Ishikawa (cell line): ENCODE data around the gene CSNK2A2.

ENCODE experiments used
- CEBPB ChIP-seq: IDR thresholded peaks from 2 replicates; pipeline ENCODE4 v1.6.1; 2012
- CREB1 ChIP-seq: IDR thresholded peaks from 2 replicates; pipeline ENCODE4 v1.6.1; 2012; ENCODE audit warnings: low read depth
- EGR1 ChIP-seq: IDR thresholded peaks from 2 replicates; pipeline ENCODE4 v1.6.1; 2012
- EP300 ChIP-seq: IDR thresholded peaks from 2 replicates; pipeline ENCODE4 v1.6.1; 2012; ENCODE audit warnings: borderline replicate concordance
- FOXM1 ChIP-seq: IDR thresholded peaks from 2 replicates; pipeline ENCODE4 v1.6.1; 2012; ENCODE audit warnings: low read depth, borderline replicate concordance
- NFIC ChIP-seq: IDR thresholded peaks from 2 replicates; pipeline ENCODE4 v1.6.1; 2012
- RAD21 ChIP-seq: IDR thresholded peaks from 2 replicates; pipeline ENCODE4 v1.6.1; 2012; ENCODE audit warnings: low read depth
- TAF1 ChIP-seq: IDR thresholded peaks from 2 replicates; pipeline ENCODE4 v1.6.1; 2012; ENCODE audit warnings: low read depth, mild to moderate bottlenecking
- TCF12 ChIP-seq: IDR thresholded peaks from 2 replicates; pipeline ENCODE4 v1.6.1; 2012; ENCODE audit warnings: low read depth
- TEAD4 ChIP-seq: IDR thresholded peaks from 2 replicates; pipeline ENCODE4 v1.6.1; 2012
- YY1 ChIP-seq: IDR thresholded peaks from 2 replicates; pipeline ENCODE4 v1.6.1; 2012; ENCODE audit warnings: low read depth
- ZBTB7A ChIP-seq: IDR thresholded peaks from 2 replicates; pipeline ENCODE4 v1.6.1; 2012; ENCODE audit warnings: low read depth
- TF ChIP-seq, protein P1 (sequence below): IDR thresholded peaks from 2 replicates; pipeline ENCODE4 v1.6.1; 2012
- TF ChIP-seq, protein P2 (sequence below): IDR thresholded peaks from 2 replicates; pipeline ENCODE4 v1.6.1; 2012; ENCODE audit warnings: low read depth, mild to moderate bottlenecking
- TF ChIP-seq, protein P3 (sequence below): IDR thresholded peaks from 2 replicates; pipeline ENCODE4 v1.6.1; 2012

The CSNK2A2 gene

DNA sequence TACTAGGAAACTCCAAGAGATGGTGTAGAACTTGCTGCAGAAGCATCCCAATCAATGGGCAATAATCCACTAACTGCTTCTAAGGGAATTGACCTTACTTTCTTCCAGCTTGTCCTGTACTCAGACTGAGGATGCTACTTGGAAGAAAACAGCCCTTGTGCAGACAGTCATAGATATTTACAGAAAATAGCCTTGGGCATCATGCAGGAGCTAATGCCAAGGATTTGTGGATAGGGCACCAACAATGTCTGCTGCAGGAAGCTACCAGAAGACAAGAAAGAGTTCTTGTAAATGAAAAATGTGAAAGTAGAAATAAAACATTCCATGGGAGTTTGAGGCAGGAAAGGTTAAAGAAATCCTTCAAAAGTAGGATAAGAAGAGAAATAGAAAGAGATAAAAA lies 21.5 kb upstream of the CSNK2A2 start:
- TF ChIP-seq CREB1 (no peak), NFIC (no peak), EP300 (no peak), CEBPB (no peak), FOXM1 (no peak), EGR1 (no peak), TCF12 (no peak), ZBTB7A (no peak), YY1 (no peak), TAF1 (no peak), RAD21 (no peak), TEAD4 (no peak)
- TF ChIP-seq, protein P1, sequence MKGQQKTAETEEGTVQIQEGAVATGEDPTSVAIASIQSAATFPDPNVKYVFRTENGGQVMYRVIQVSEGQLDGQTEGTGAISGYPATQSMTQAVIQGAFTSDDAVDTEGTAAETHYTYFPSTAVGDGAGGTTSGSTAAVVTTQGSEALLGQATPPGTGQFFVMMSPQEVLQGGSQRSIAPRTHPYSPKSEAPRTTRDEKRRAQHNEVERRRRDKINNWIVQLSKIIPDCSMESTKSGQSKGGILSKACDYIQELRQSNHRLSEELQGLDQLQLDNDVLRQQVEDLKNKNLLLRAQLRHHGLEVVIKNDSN: no peak
- TF ChIP-seq, protein P2, sequence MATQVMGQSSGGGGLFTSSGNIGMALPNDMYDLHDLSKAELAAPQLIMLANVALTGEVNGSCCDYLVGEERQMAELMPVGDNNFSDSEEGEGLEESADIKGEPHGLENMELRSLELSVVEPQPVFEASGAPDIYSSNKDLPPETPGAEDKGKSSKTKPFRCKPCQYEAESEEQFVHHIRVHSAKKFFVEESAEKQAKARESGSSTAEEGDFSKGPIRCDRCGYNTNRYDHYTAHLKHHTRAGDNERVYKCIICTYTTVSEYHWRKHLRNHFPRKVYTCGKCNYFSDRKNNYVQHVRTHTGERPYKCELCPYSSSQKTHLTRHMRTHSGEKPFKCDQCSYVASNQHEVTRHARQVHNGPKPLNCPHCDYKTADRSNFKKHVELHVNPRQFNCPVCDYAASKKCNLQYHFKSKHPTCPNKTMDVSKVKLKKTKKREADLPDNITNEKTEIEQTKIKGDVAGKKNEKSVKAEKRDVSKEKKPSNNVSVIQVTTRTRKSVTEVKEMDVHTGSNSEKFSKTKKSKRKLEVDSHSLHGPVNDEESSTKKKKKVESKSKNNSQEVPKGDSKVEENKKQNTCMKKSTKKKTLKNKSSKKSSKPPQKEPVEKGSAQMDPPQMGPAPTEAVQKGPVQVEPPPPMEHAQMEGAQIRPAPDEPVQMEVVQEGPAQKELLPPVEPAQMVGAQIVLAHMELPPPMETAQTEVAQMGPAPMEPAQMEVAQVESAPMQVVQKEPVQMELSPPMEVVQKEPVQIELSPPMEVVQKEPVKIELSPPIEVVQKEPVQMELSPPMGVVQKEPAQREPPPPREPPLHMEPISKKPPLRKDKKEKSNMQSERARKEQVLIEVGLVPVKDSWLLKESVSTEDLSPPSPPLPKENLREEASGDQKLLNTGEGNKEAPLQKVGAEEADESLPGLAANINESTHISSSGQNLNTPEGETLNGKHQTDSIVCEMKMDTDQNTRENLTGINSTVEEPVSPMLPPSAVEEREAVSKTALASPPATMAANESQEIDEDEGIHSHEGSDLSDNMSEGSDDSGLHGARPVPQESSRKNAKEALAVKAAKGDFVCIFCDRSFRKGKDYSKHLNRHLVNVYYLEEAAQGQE: no peak
- TF ChIP-seq, protein P3, sequence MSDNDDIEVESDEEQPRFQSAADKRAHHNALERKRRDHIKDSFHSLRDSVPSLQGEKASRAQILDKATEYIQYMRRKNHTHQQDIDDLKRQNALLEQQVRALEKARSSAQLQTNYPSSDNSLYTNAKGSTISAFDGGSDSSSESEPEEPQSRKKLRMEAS: no peak

GRCh38 chr16:58218786-58219185 lies 20.9 kb upstream of the CSNK2A2 start:
- TF ChIP-seq EGR1 (no peak), YY1 (no peak), CREB1 (no peak), NFIC (no peak), ZBTB7A (no peak), TAF1 (no peak), CEBPB (no peak), EP300 (no peak), RAD21 (no peak), TCF12 (no peak)
- TF ChIP-seq, protein P3: no peak
- TF ChIP-seq, protein P2: no peak

- TF ChIP-seq, protein P2: no peak
- TF ChIP-seq, protein P3: no peak
Measured at GRCh38 chr16:58217311-58217925, 19.5 kb upstream of the CSNK2A2 start.

GRCh38 chr16:58212824-58213655 lies 15.1 kb upstream of the CSNK2A2 start:
- TF ChIP-seq, protein P3: no peak
- TF ChIP-seq, protein P1: no peak
- TF ChIP-seq NFIC (no peak), EP300 (no peak), TEAD4 (no peak), RAD21 (no peak), CEBPB (no peak), TCF12 (no peak), TAF1 (no peak), FOXM1 (no peak), ZBTB7A (no peak), YY1 (no peak)
- TF ChIP-seq, protein P2: no peak
